ENCODE data around the gene LYSMD1. TPM values are rescaled to one million over a fixed set of nuclear protein-coding genes. Genes with fewer than 3 reads are reported as not detected.

LYSMD1 gene
- total RNA-seq, 1 experiment from 2014 or later, result 6.7 TPM

GRCh38 chr1:151167116-151167515 lies 1.4 kb upstream of the LYSMD1 start:
- peak overlapping the region; percentile 70 for H3K4me2 ChIP-seq (ENCODE audit: insufficient read depth, insufficient read length, low read length)
- H2AFZ ChIP-seq (ENCODE audit: low read length), result no peak overlapping the region
- no CpG with 5 or more reads among the region's 6 CpGs for WGBS (ENCODE audit: extremely low coverage, insufficient read length, low lambda C conversion rate)
- no peak overlapping the region for H2BK15ac ChIP-seq (ENCODE audit: low read depth, low read length)
- no peaks in the 10 kb centered on the region for H4K20me1 ChIP-seq (ENCODE audit: control insufficient read depth, insufficient read depth, insufficient read length)
- no peak overlapping the region for H2BK12ac ChIP-seq (ENCODE audit: insufficient read length, low read depth, low read length)
- H3K23ac ChIP-seq (ENCODE audit: insufficient read length, low read depth, low read length), result no peak overlapping the region
- H3K23me2 ChIP-seq (ENCODE audit: insufficient read length, low read depth, low read length, poor library complexity, severe bottlenecking), result peaks cover 13% of the 10 kb centered on the region
- H4K8ac ChIP-seq (replicated peaks; ENCODE audit: insufficient read length, low read depth, low read length), result no peak overlapping the region
- peaks cover 3% of the 10 kb centered on the region; the same call in 1 of the 2 replicates for H3K27me3 Mint-ChIP-seq (ENCODE audit: low read depth)
- peaks cover 22 to 27% of the 10 kb centered on the region in 2 experiments for H3K4me1 Mint-ChIP-seq
- H3K36me3 Mint-ChIP-seq (ENCODE audit: insufficient read depth in 1 of 3, low read depth in 3 of 3), result peaks cover 14 to 35% (median 32%) of the 10 kb centered on the region in 3 experiments; a peak in 6 of 7 replicates
- H3T11ph ChIP-seq (ENCODE audit: low read length), result no peak overlapping the region
- H2BK20ac ChIP-seq (ENCODE audit: low read depth, low read length, poor library complexity, severe bottlenecking), result no peak overlapping the region
- H4K5ac ChIP-seq (ENCODE audit: insufficient read length, low read depth, low read length), result no peak overlapping the region
- H3K27ac ChIP-seq (ENCODE audit: insufficient read length, low read depth, low read length), result no peak overlapping the region
- TF ChIP-seq CTCF (conservative IDR thresholded peaks at IDR 0.05), result no peak
- H3K9ac ChIP-seq (ENCODE audit: extremely low read depth, insufficient read length, low read length), result no peak overlapping the region
- H2BK120ac ChIP-seq (ENCODE audit: low read depth, low read length, poor library complexity, severe bottlenecking), result no peak overlapping the region
- H3K4me3 Mint-ChIP-seq, result peak overlapping the region; percentile 96 to 98
- no peak overlapping the region for H3K56ac ChIP-seq (ENCODE audit: insufficient read length, low read depth, low read length)
- no peak overlapping the region for H3K27ac Mint-ChIP-seq
- H3K18ac ChIP-seq (ENCODE audit: insufficient read length, low read depth, low read length), result no peak overlapping the region
- H3K9me3 ChIP-seq (ENCODE audit: control insufficient read depth, low read depth, low read length), result no peaks in the 10 kb centered on the region
- H4K91ac ChIP-seq (ENCODE audit: insufficient read length, low read depth, low read length), result no peak overlapping the region
- H2BK5ac ChIP-seq (ENCODE audit: insufficient read length, low read length), result no peak overlapping the region
- no peaks in the 10 kb centered on the region for H3K79me2 ChIP-seq (ENCODE audit: insufficient read depth, low read length)
- H3K4me1 ChIP-seq (ENCODE audit: insufficient read depth, low read length), result 0 out of 2 replicates have a peak, but pooled peaks cover 4% of the 10 kb centered on the region
- no peaks in the 10 kb centered on the region; a peak in 1 of 5 replicates for H3K9me3 Mint-ChIP-seq
- H2AK5ac ChIP-seq (ENCODE audit: insufficient read length, low read length), result no peak overlapping the region
- DNase-seq, result no peak
- H3K79me1 ChIP-seq (ENCODE audit: insufficient read depth, low read depth, low read length, poor library complexity, severe bottlenecking), result no peaks in the 10 kb centered on the region
- H3K27me3 ChIP-seq (ENCODE audit: insufficient read depth, low read length), result no peaks in the 10 kb centered on the region
- H3K4ac ChIP-seq (ENCODE audit: low read depth, low read length), result no peak overlapping the region
- no peak overlapping the region for H3K14ac ChIP-seq (ENCODE audit: insufficient read depth, low read length)

Measured in H9 (cell line).